H9 (cell line): ENCODE data around the gene RNF180. TPM values are rescaled to one million over a fixed set of nuclear protein-coding genes. Genes with fewer than 3 reads are reported as not detected.

ENCODE experiments used
- DNase-seq: peaks from one replicate; pipeline ENCODE4 v3.0.0-alpha.2; 2017
- H2AFZ ChIP-seq: one replicate; pipeline ENCODE4 v1.6.1; 2013; ENCODE audit warnings: mild to moderate bottlenecking, low read length, control low read depth, moderate library complexity
- H2AK5ac ChIP-seq: 2 replicates; pipeline ENCODE4 v1.6.1; 2013; ENCODE audit warnings: low read length, control low read depth, mixed read lengths; ENCODE audit not compliant: insufficient read length
- H2BK120ac ChIP-seq: one replicate; pipeline ENCODE4 v1.6.1; 2013; ENCODE audit warnings: low read depth, mild to moderate bottlenecking, low read length, control low read depth, inconsistent platforms; ENCODE audit not compliant: poor library complexity, severe bottlenecking
- H2BK12ac ChIP-seq: 2 replicates; pipeline ENCODE4 v1.6.1; 2013; ENCODE audit warnings: low read length, control low read depth, mixed read lengths, low read depth; ENCODE audit not compliant: insufficient read length
- H2BK15ac ChIP-seq: 2 replicates; pipeline ENCODE4 v1.6.1; 2013; ENCODE audit warnings: low read depth, low read length, control low read depth
- H2BK20ac ChIP-seq: one replicate; pipeline ENCODE4 v1.6.1; 2013; ENCODE audit warnings: low read depth, mild to moderate bottlenecking, low read length, control low read depth, inconsistent platforms; ENCODE audit not compliant: poor library complexity, severe bottlenecking
- H2BK5ac ChIP-seq: 2 replicates; pipeline ENCODE4 v1.6.1; 2013; ENCODE audit warnings: low read length, control low read depth, mixed read lengths; ENCODE audit not compliant: insufficient read length
- H3K14ac ChIP-seq: 2 replicates; pipeline ENCODE4 v1.6.1; 2013; ENCODE audit warnings: low read length, control low read depth; ENCODE audit not compliant: insufficient read depth
- H3K18ac ChIP-seq: 2 replicates; pipeline ENCODE4 v1.6.1; 2013; ENCODE audit warnings: low read depth, mild to moderate bottlenecking, mixed read lengths, low read length, control low read depth; ENCODE audit not compliant: insufficient read length
- H3K23ac ChIP-seq: 2 replicates; pipeline ENCODE4 v1.6.1; 2013; ENCODE audit warnings: low read length, control low read depth, mixed read lengths, low read depth; ENCODE audit not compliant: insufficient read length
- H3K23me2 ChIP-seq: 2 replicates; pipeline ENCODE4 v1.6.1; 2013; ENCODE audit warnings: low read depth, mild to moderate bottlenecking, mixed read lengths, low read length, control low read depth; ENCODE audit not compliant: insufficient read length, poor library complexity, severe bottlenecking
- H3K27ac ChIP-seq: 2 replicates; pipeline ENCODE4 v1.5.1; 2013; ENCODE audit warnings: low read length, control low read depth, mixed read lengths, low read depth; ENCODE audit not compliant: insufficient read length
- H3K27me3 ChIP-seq: 2 replicates; pipeline ENCODE4 v1.6.1; 2013; ENCODE audit warnings: low read length, control low read depth, inconsistent platforms; ENCODE audit not compliant: insufficient read depth
- H3K4ac ChIP-seq: 2 replicates; pipeline ENCODE4 v1.6.1; 2013; ENCODE audit warnings: low read depth, mild to moderate bottlenecking, control low read depth, inconsistent platforms, low read length, moderate library complexity
- H3K4me1 ChIP-seq: 2 replicates; pipeline ENCODE4 v1.6.1; 2013; ENCODE audit warnings: low read length, control low read depth, inconsistent platforms; ENCODE audit not compliant: insufficient read depth
- H3K4me2 ChIP-seq: 2 replicates; pipeline ENCODE4 v1.6.1; 2013; ENCODE audit warnings: low read length, control low read depth, mixed read lengths; ENCODE audit not compliant: insufficient read length, insufficient read depth
- H3K56ac ChIP-seq: 2 replicates; pipeline ENCODE4 v1.6.1; 2013; ENCODE audit warnings: low read depth, mild to moderate bottlenecking, mixed read lengths, low read length, control low read depth; ENCODE audit not compliant: insufficient read length
- H3K79me1 ChIP-seq: 2 replicates; pipeline ENCODE4 v1.6.1; 2013; ENCODE audit warnings: low read depth, mild to moderate bottlenecking, moderate library complexity, low read length, control low read depth, inconsistent platforms; ENCODE audit not compliant: insufficient read depth, poor library complexity, severe bottlenecking
- H3K79me2 ChIP-seq: 2 replicates; pipeline ENCODE4 v1.6.1; 2013; ENCODE audit warnings: low read length, control low read depth, inconsistent platforms; ENCODE audit not compliant: insufficient read depth
- H3K9ac ChIP-seq: 2 replicates; pipeline ENCODE4 v1.6.1; 2013; ENCODE audit warnings: low read length, control low read depth, mixed read lengths; ENCODE audit not compliant: insufficient read length; ENCODE audit errors: extremely low read depth
- H3K9me3 ChIP-seq: one replicate; pipeline ENCODE4 v1.6.1; 2013; ENCODE audit warnings: low read depth, low read length, inconsistent platforms; ENCODE audit not compliant: control insufficient read depth
- H3T11ph ChIP-seq: one replicate; pipeline ENCODE4 v1.6.1; 2013; ENCODE audit warnings: mild to moderate bottlenecking, low read length, control low read depth, inconsistent platforms
- H4K20me1 ChIP-seq: one replicate; pipeline ENCODE4 v1.6.1; 2013; ENCODE audit not compliant: control insufficient read depth, insufficient read length, insufficient read depth
- H4K5ac ChIP-seq: 2 replicates; pipeline ENCODE4 v1.6.1; 2013; ENCODE audit warnings: low read depth, mild to moderate bottlenecking, mixed read lengths, low read length, control low read depth; ENCODE audit not compliant: insufficient read length
- H4K8ac ChIP-seq: replicated peaks from 2 replicates; pipeline ENCODE4 v1.6.1; 2013; ENCODE audit warnings: low read length, control low read depth, mixed read lengths, low read depth; ENCODE audit not compliant: insufficient read length
- H4K91ac ChIP-seq: 2 replicates; pipeline ENCODE4 v1.6.1; 2013; ENCODE audit warnings: low read depth, mild to moderate bottlenecking, moderate library complexity, mixed read lengths, low read length, control low read depth; ENCODE audit not compliant: insufficient read length
- H3K27ac Mint-ChIP-seq, 3 experiments: 2 replicates in 2 of 3; 3 replicates in 1 of 3; pipeline ENCODE4 v1.8.0; 2020 to 2021; ENCODE audit warnings: mixed read lengths in 3 of 3, mild to moderate bottlenecking in 1 of 3, moderate library complexity in 1 of 3
- H3K27me3 Mint-ChIP-seq: 2 replicates; pipeline ENCODE4 v1.8.0; 2021; ENCODE audit warnings: low read depth, mild to moderate bottlenecking, moderate library complexity, mixed read lengths
- H3K36me3 Mint-ChIP-seq, 3 experiments: 2 replicates in 2 of 3; 3 replicates in 1 of 3; pipeline ENCODE4 v1.8.0; 2020 to 2021; ENCODE audit warnings: low read depth in 3 of 3, mixed read lengths in 3 of 3; ENCODE audit not compliant: insufficient read depth in 1 of 3
- H3K4me1 Mint-ChIP-seq, 2 experiments: 2 replicates each; pipeline ENCODE4 v1.8.0; 2020; ENCODE audit warnings: mixed read lengths in 2 of 2
- H3K4me3 Mint-ChIP-seq, 2 experiments: 2 replicates in 1 of 2; 3 replicates in 1 of 2; pipeline ENCODE4 v1.8.0; 2020 to 2021; ENCODE audit warnings: mild to moderate bottlenecking in 2 of 2, mixed read lengths in 2 of 2, moderate library complexity in 1 of 2
- H3K9me3 Mint-ChIP-seq, 2 experiments: 2 replicates in 1 of 2; 3 replicates in 1 of 2; pipeline ENCODE4 v1.8.0; 2020; ENCODE audit warnings: mild to moderate bottlenecking in 2 of 2, mixed read lengths in 2 of 2, moderate library complexity in 1 of 2
- CTCF ChIP-seq: fragments of 200-600 bp; sonication (generic); conservative IDR thresholded peaks from 3 replicates; pipeline ENCODE4 v1.8.0; 2021; ENCODE audit warnings: antibody characterized with exemption, mild to moderate bottlenecking
- WGBS: extraction: QIAGEN DNeasy Blood & Tissue Kit; methylation state at CpG from one replicate; pipeline ENCODE4 v1.1.7; 2013; ENCODE audit warnings: missing lambda C conversion rate, low lambda C conversion rate, mixed read lengths; ENCODE audit not compliant: insufficient read length; ENCODE audit errors: extremely low coverage; 5-methylcytosine and 5-hydroxymethylcytosine counted together
- total RNA-seq: library from RNA; stranded (reverse); gene quantifications from 2 replicates; pipeline ENCODE4 v1.2.1, GENCODE V29; 2021

Gene RNF180
- total RNA-seq, 1 experiment from 2014 or later: 2.5 TPM

GRCh38 chr5:64183956-64184355, 18.3 kb downstream of the RNF180 start:
- no peak overlapping the region for H3K27ac Mint-ChIP-seq
- no peak overlapping the region for H2AFZ ChIP-seq
- H3K56ac ChIP-seq: no peak overlapping the region
- no peak overlapping the region for H2AK5ac ChIP-seq
- H4K8ac ChIP-seq: no peak overlapping the region
- H3K9me3 ChIP-seq: no peaks in the 10 kb centered on the region
- H2BK12ac ChIP-seq: no peak overlapping the region
- H4K91ac ChIP-seq: no peak overlapping the region
- no peak overlapping the region for H3K23ac ChIP-seq
- no peak overlapping the region for H4K5ac ChIP-seq
- no peak overlapping the region for H3K4me3 Mint-ChIP-seq
- H2BK15ac ChIP-seq: no peak overlapping the region
- no peaks in the 10 kb centered on the region for H3K27me3 ChIP-seq
- TF ChIP-seq CTCF: no peak
- H3K14ac ChIP-seq: no peak overlapping the region
- H2BK20ac ChIP-seq: no peak overlapping the region
- H3K79me1 ChIP-seq: no peaks in the 10 kb centered on the region
- no CpG with 5 or more reads among the region's 1 CpG for WGBS
- H3K36me3 Mint-ChIP-seq: no peaks in the 10 kb centered on the region
- H3K23me2 ChIP-seq: no peaks in the 10 kb centered on the region
- no peak overlapping the region for H2BK5ac ChIP-seq
- no peak overlapping the region for H3K4ac ChIP-seq
- no peak overlapping the region for H3T11ph ChIP-seq
- H3K18ac ChIP-seq: no peak overlapping the region
- no peak overlapping the region for H2BK120ac ChIP-seq
- no peak for DNase-seq
- H3K9ac ChIP-seq: no peak overlapping the region
- no peaks in the 10 kb centered on the region for H3K27me3 Mint-ChIP-seq
- H3K4me1 Mint-ChIP-seq: peaks cover 0 to 5% of the 10 kb centered on the region in 2 experiments; a peak in 1 of 4 replicates
- H4K20me1 ChIP-seq: no peaks in the 10 kb centered on the region
- no peaks in the 10 kb centered on the region for H3K79me2 ChIP-seq
- H3K27ac ChIP-seq: no peak overlapping the region
- H3K9me3 Mint-ChIP-seq: no peaks in the 10 kb centered on the region
- no peaks in the 10 kb centered on the region for H3K4me1 ChIP-seq
- H3K4me2 ChIP-seq: no peak overlapping the region
